ENCODE measurements around the gene ARHGEF26.

Gene ARHGEF26

GRCh38 chr3:154144825-154145465 is 23.8 kb downstream of the ARHGEF26 start:
- Histone ChIP-seq H3K27ac (no peak overlapping the region), H4K20me1 (no peaks in the 10 kb centered on the region), H3K4me2 (no peak overlapping the region), H3K4me1 (no peaks in the 10 kb centered on the region), H3K36me3 (no peaks in the 10 kb centered on the region), H3K9me3 (replicated peaks in 1 of 11) (no peaks in the 10 kb centered on the region), H3K9ac (no peak overlapping the region), H3K27me3 (no peaks in the 10 kb centered on the region), H3K4me3 (no peak overlapping the region)
- no peak for TF ChIP-seq Cebpa-rat (IDR thresholded peaks at IDR 0.05)

GRCh38 chr3:154148541-154148940 is 27.4 kb downstream of the ARHGEF26 start:
- Histone ChIP-seq H4K20me1 (no peaks in the 10 kb centered on the region), H3K9ac (no peak overlapping the region), H3K9me3 (replicated peaks in 1 of 11) (no peaks in the 10 kb centered on the region), H3K27me3 (no peaks in the 10 kb centered on the region), H3K4me2 (no peak overlapping the region), H3K4me1 (no peaks in the 10 kb centered on the region), H3K36me3 (no peaks in the 10 kb centered on the region), H3K4me3 (no peak overlapping the region), H3K27ac (no peak overlapping the region)
- no peak for TF ChIP-seq Cebpa-rat (IDR thresholded peaks at IDR 0.05)

GRCh38 chr3:154149286-154149685 is 28.1 kb downstream of the ARHGEF26 start:
- Histone ChIP-seq H3K27ac (no peak overlapping the region), H3K4me1 (no peaks in the 10 kb centered on the region), H3K9me3 (replicated peaks in 1 of 11) (no peaks in the 10 kb centered on the region), H3K27me3 (no peaks in the 10 kb centered on the region), H3K4me2 (no peak overlapping the region), H3K36me3 (no peaks in the 10 kb centered on the region), H4K20me1 (no peaks in the 10 kb centered on the region), H3K4me3 (no peak overlapping the region), H3K9ac (no peak overlapping the region)
- TF ChIP-seq Cebpa-rat (IDR thresholded peaks at IDR 0.05): no peak

DNA sequence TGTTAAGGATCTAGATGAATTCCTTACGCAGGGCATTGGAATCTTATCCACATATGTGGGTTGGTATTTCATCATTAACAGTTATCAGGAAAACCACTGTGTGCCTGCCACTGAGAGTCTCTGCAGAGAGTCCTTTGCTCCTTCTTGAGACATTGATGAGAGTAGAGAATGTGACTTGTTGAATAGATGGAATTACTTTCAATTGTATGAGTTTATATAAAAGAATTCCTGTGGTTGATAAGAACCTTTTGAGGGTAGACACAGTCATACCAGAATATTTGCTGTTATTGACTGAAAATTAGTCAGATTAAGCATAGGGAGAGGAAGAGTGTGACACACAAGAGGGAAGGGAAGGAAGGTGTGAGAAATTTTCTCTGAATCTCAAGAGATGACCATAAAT is 30.8 kb downstream of the ARHGEF26 start:
- no peak overlapping the region for H3K4me3 ChIP-seq
- no peaks in the 10 kb centered on the region for H3K36me3 ChIP-seq
- H3K9ac ChIP-seq: no peak overlapping the region
- H3K4me1 ChIP-seq: no peaks in the 10 kb centered on the region
- no peaks in the 10 kb centered on the region for H3K9me3 ChIP-seq (replicated peaks in 1 of 11)
- H3K27me3 ChIP-seq: no peaks in the 10 kb centered on the region
- no peak overlapping the region for H3K4me2 ChIP-seq
- TF ChIP-seq Cebpa-rat (IDR thresholded peaks at IDR 0.05): no peak
- no peaks in the 10 kb centered on the region for H4K20me1 ChIP-seq
- H3K27ac ChIP-seq: no peak overlapping the region

DNA sequence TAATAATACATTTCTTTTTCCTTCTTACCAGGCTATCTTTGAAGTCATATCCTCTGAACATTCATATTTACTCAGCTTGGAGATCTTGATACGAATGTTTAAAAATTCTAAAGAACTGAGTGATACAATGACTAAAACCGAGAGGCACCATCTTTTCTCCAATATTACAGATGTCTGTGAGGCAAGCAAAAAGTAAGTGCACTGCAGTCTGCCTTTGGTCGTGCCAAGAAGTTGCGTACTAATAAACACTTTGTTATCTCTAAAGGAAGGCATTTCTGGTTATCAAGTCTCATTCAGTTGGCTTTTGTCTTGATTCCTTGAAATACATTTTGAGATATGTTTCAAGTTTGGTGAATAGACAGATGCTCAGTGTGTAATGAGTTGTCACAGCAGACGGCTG is 31.6 kb downstream of the ARHGEF26 start:
- H3K9me3 ChIP-seq (replicated peaks in 1 of 11): no peaks in the 10 kb centered on the region
- TF ChIP-seq Cebpa-rat (IDR thresholded peaks at IDR 0.05): no peak
- no peak overlapping the region for H3K4me2 ChIP-seq
- H3K27me3 ChIP-seq: no peaks in the 10 kb centered on the region
- no peak overlapping the region for H3K9ac ChIP-seq
- H3K4me1 ChIP-seq: no peaks in the 10 kb centered on the region
- H3K36me3 ChIP-seq: no peaks in the 10 kb centered on the region
- no peak overlapping the region for H3K27ac ChIP-seq
- H3K4me3 ChIP-seq: no peak overlapping the region
- no peaks in the 10 kb centered on the region for H4K20me1 ChIP-seq

DNA sequence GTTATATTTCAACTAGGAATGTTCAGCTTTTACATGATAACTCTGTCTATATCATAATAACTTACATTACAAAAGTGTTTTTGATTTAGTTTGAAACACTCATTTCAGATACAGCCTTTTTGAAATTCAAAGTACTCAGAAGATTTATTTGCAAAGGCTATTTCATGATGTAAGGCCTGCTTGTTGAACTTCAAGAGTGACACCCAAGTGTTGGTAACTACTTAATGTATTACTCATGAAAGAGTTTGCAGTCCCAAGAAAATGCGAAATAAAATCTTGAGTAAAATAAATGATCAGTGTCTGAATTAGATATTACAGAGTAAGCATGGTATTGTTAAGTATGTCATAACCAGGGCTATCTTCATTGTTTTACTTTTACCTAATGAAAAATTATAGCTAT is 35.3 kb downstream of the ARHGEF26 start:
- Histone ChIP-seq H3K36me3 (no peaks in the 10 kb centered on the region), H3K27ac (no peak overlapping the region), H3K4me2 (no peak overlapping the region), H3K27me3 (no peaks in the 10 kb centered on the region), H3K9me3 (replicated peaks in 1 of 11) (no peaks in the 10 kb centered on the region), H3K9ac (no peak overlapping the region), H4K20me1 (no peaks in the 10 kb centered on the region), H3K4me3 (no peak overlapping the region), H3K4me1 (no peaks in the 10 kb centered on the region)
- no peak for TF ChIP-seq Cebpa-rat (IDR thresholded peaks at IDR 0.05)

DNA sequence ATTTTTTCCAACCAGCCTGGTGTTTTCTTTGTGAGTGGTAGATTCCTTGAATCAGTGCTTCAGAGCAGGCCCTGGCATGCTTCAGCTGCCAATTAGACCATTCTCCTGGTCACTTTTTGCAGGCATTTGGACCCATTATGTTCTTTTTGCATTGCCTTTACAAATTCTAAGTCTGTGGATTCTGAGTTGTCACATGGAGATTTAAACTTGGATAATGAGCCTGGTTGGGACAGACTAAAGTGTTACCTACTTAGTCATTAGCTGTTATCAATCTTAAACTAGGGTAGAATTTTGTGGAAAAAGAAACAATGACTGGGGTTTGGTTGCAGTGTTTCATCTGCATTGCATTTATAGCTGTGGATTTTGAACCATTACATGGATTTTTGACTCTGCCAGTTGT is 40.6 kb downstream of the ARHGEF26 start:
- Histone ChIP-seq H3K9me3 (replicated peaks in 1 of 11) (no peaks in the 10 kb centered on the region), H3K4me2 (no peak overlapping the region), H3K36me3 (no peaks in the 10 kb centered on the region), H3K27me3 (no peaks in the 10 kb centered on the region), H3K4me3 (no peak overlapping the region), H3K4me1 (no peaks in the 10 kb centered on the region), H3K27ac (no peak overlapping the region), H3K9ac (no peak overlapping the region), H4K20me1 (no peaks in the 10 kb centered on the region)
- no peak for TF ChIP-seq Cebpa-rat (IDR thresholded peaks at IDR 0.05)

- H4K20me1 ChIP-seq: no peaks in the 10 kb centered on the region
- no peak overlapping the region for H3K27ac ChIP-seq
- peaks cover 0 to 4% (median 0%) of the 10 kb centered on the region in 10 experiments; a peak in 1 of 20 replicates for H3K4me1 ChIP-seq
- no peaks in the 10 kb centered on the region for H3K36me3 ChIP-seq
- H3K27me3 ChIP-seq: no peaks in the 10 kb centered on the region
- H3K9ac ChIP-seq: no peak overlapping the region
- H3K9me3 ChIP-seq (replicated peaks in 1 of 11): no peaks in the 10 kb centered on the region
- TF ChIP-seq Cebpa-rat (IDR thresholded peaks at IDR 0.05): no peak
- no peak overlapping the region for H3K4me2 ChIP-seq
- H3K4me3 ChIP-seq: no peak overlapping the region
These were observed 43.2 kb downstream of the ARHGEF26 start for GRCh38 chr3:154164387-154164786.

DNA sequence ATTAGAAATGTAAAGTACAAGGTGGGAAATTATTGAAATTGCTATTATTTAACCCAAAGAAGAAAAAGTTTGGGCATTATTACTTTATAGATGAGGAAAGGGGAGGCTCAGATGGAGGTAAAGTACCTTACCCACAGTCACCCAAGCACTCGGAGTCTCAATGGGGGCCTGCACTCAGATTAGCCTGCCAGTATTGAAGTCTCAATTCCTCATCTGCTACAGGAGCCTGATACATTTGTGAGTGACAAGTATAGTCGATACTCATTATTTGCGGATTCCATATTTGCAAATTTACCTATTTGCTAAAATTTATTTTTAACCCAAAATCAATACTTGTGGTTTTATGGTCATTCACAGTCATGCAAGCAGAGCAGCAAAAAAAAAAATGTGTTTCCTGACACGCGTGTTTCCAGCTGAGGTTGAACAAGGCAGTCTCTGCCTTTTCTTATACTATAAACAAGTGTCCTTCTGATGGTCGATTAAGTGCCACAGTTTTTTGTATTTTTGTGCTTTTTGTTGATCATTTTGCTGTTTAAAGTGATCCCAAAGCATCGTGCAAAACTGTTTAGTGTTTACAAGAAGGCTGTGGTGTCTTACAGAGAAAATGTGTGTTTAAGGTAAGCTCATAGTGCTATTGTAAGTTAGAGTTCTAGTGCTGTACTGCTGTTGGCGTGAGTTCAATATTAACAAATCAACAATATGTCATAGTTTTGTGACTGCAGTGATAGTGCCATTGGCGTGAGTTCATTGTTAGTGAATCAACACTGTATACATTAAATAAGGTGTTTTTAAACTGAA is 48.0 kb downstream of the ARHGEF26 start:
- H3K4me2 ChIP-seq: no peak overlapping the region
- H3K9me3 ChIP-seq (replicated peaks in 1 of 11): no peaks in the 10 kb centered on the region
- H3K27me3 ChIP-seq: no peaks in the 10 kb centered on the region
- no peak for TF ChIP-seq Cebpa-rat (IDR thresholded peaks at IDR 0.05)
- peaks cover 0 to 4% (median 0%) of the 10 kb centered on the region in 10 experiments; a peak in 1 of 20 replicates for H3K4me1 ChIP-seq
- no peak overlapping the region for H3K4me3 ChIP-seq
- no peak overlapping the region for H3K9ac ChIP-seq
- no peaks in the 10 kb centered on the region for H4K20me1 ChIP-seq
- H3K27ac ChIP-seq: no peak overlapping the region
- no peaks in the 10 kb centered on the region for H3K36me3 ChIP-seq

- Histone ChIP-seq H3K4me1 (peaks cover 0 to 4% (median 0%) of the 10 kb centered on the region in 10 experiments; a peak in 1 of 20 replicates), H3K9me3 (replicated peaks in 1 of 11) (no peaks in the 10 kb centered on the region), H3K36me3 (no peaks in the 10 kb centered on the region), H3K27me3 (no peaks in the 10 kb centered on the region), H3K9ac (no peak overlapping the region), H3K4me3 (no peak overlapping the region), H3K4me2 (no peak overlapping the region), H3K27ac (no peak overlapping the region), H4K20me1 (no peaks in the 10 kb centered on the region)
- no peak for TF ChIP-seq Cebpa-rat (IDR thresholded peaks at IDR 0.05)
These were observed 48.6 kb downstream of the ARHGEF26 start for GRCh38 chr3:154169796-154170110.
